ENCODE results near the gene PRKCE. TPM values are rescaled to one million over a fixed set of nuclear protein-coding genes. Genes with fewer than 3 reads are reported as not detected.

PRKCE gene
- polyA plus RNA-seq, 1 of the 3 experiments (the other 2 are of a cell fraction), result 16.3 TPM

DNA sequence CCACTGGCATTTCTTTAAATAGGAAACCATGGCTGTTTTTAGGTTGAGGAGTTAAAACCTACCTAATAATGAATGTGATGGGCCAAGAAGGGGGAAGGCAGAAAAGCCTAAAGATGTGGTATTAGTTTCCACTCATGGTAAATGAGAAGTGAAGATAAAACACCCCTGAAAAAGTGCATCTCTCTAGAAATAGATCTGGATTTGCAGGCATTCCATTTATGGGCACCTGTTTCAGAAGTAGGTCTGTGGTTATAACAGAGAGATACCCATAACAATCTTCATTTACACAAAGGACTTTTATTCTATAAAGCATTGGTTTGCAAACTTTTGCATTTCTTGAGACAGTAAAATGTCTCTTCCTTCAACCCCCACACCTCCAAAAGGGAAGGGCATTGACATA, 62.1 kb downstream of the PRKCE start:
- H4K20me1 ChIP-seq (ENCODE audit: insufficient read depth), result 0 out of 2 replicates have a peak, but pooled peaks cover 4% of the 10 kb centered on the region
- POLR2A ChIA-PET, result no interaction called here
- H3F3A ChIP-seq (replicated peaks; ENCODE audit: insufficient read depth), result no peaks in the 10 kb centered on the region

DNA sequence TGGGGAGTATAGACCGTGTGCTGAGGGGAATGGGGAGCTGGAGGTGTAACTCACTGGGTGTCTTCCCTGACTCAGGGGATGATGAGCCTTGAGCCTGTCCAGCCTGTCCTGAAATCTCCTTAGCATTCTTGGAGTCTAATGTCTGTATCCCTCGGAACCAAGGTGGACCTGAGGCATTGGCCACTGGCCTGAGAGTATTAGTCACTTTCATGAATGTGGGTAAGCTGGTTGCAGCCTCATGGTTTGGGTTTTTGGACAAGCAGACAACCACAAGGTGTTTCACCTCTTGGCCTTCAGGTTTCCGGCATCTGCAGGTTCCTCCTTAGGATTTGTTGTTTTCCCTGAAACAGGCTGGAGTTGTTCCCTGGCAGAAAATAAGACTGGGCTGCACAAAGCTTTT, 63.2 kb downstream of the PRKCE start:
- H3K4me3 ChIP-seq (ENCODE audit: low read depth in 2 of 2, low read length in 1 of 2), result no peak overlapping the region
- H3K4me2 ChIP-seq, result no peak overlapping the region
- H4K20me1 ChIP-seq (ENCODE audit: insufficient read depth), result 0 out of 2 replicates have a peak, but pooled peaks cover 4% of the 10 kb centered on the region
- H3K9me3 ChIP-seq, result no peaks in the 10 kb centered on the region
- 94% methylated on average over 3 of the region's 3 CpGs for WGBS (ENCODE audit: low lambda C conversion rate)
- no peaks in the 10 kb centered on the region for H3K79me2 ChIP-seq (ENCODE audit: insufficient read depth)
- no peak overlapping the region for H2AFZ ChIP-seq (ENCODE audit: low read depth)
- no peaks in the 10 kb centered on the region for H3K27me3 ChIP-seq (ENCODE audit: insufficient read depth)
- no peak overlapping the region for H3K27ac ChIP-seq (ENCODE audit: low read depth in 2 of 2, low read length in 1 of 2)
- H3K36me3 ChIP-seq (replicated peaks in 1 of 2; ENCODE audit: control insufficient read depth in 1 of 2, insufficient read depth in 2 of 2, low read length in 1 of 2), result no peaks in the 10 kb centered on the region
- H3K9ac ChIP-seq, result no peak overlapping the region
- DNase-seq, result no peak
- H3K9me2 ChIP-seq, result no peaks in the 10 kb centered on the region
- CTCF ChIA-PET, result no interaction called here
- POLR2A ChIA-PET, result no interaction called here
- peaks cover 0 to 17% of the 10 kb centered on the region in 2 experiments; a peak in 1 of 4 replicates for H3K4me1 ChIP-seq (ENCODE audit: control insufficient read depth in 1 of 2, insufficient read depth in 2 of 2, low read depth in 1 of 2, low read length in 1 of 2)
- H3F3A ChIP-seq (replicated peaks; ENCODE audit: insufficient read depth), result no peaks in the 10 kb centered on the region
- TF ChIP-seq ELF1 (IDR thresholded peaks at IDR 0.05) (no peak), FOXM1 (IDR thresholded peaks at IDR 0.05; ENCODE audit: low read depth) (no peak), YY1 (IDR thresholded peaks at IDR 0.05; ENCODE audit: low read depth) (no peak), RFX5 (IDR thresholded peaks at IDR 0.05; ENCODE audit: low read length) (no peak), RCOR1 (IDR thresholded peaks at IDR 0.05; ENCODE audit: low read length) (no peak), MEF2A (IDR thresholded peaks at IDR 0.05; ENCODE audit: borderline replicate concordance, low read depth) (no peak), CHD2 (IDR thresholded peaks at IDR 0.05; ENCODE audit: low read length, partially characterized antibody) (no peak), NFIC (IDR thresholded peaks at IDR 0.05; ENCODE audit: borderline replicate concordance) (no peak)
- TF ChIP-seq, protein P1, sequence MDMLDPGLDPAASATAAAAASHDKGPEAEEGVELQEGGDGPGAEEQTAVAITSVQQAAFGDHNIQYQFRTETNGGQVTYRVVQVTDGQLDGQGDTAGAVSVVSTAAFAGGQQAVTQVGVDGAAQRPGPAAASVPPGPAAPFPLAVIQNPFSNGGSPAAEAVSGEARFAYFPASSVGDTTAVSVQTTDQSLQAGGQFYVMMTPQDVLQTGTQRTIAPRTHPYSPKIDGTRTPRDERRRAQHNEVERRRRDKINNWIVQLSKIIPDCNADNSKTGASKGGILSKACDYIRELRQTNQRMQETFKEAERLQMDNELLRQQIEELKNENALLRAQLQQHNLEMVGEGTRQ (IDR thresholded peaks at IDR 0.05; ENCODE audit: borderline replicate concordance, low read depth, low read length), result no peak
- TF ChIP-seq, protein P2, sequence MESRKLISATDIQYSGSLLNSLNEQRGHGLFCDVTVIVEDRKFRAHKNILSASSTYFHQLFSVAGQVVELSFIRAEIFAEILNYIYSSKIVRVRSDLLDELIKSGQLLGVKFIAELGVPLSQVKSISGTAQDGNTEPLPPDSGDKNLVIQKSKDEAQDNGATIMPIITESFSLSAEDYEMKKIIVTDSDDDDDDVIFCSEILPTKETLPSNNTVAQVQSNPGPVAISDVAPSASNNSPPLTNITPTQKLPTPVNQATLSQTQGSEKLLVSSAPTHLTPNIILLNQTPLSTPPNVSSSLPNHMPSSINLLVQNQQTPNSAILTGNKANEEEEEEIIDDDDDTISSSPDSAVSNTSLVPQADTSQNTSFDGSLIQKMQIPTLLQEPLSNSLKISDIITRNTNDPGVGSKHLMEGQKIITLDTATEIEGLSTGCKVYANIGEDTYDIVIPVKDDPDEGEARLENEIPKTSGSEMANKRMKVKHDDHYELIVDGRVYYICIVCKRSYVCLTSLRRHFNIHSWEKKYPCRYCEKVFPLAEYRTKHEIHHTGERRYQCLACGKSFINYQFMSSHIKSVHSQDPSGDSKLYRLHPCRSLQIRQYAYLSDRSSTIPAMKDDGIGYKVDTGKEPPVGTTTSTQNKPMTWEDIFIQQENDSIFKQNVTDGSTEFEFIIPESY (IDR thresholded peaks at IDR 0.05; ENCODE audit: borderline replicate concordance, low read depth), result no peak
- TF ChIP-seq, protein P3, sequence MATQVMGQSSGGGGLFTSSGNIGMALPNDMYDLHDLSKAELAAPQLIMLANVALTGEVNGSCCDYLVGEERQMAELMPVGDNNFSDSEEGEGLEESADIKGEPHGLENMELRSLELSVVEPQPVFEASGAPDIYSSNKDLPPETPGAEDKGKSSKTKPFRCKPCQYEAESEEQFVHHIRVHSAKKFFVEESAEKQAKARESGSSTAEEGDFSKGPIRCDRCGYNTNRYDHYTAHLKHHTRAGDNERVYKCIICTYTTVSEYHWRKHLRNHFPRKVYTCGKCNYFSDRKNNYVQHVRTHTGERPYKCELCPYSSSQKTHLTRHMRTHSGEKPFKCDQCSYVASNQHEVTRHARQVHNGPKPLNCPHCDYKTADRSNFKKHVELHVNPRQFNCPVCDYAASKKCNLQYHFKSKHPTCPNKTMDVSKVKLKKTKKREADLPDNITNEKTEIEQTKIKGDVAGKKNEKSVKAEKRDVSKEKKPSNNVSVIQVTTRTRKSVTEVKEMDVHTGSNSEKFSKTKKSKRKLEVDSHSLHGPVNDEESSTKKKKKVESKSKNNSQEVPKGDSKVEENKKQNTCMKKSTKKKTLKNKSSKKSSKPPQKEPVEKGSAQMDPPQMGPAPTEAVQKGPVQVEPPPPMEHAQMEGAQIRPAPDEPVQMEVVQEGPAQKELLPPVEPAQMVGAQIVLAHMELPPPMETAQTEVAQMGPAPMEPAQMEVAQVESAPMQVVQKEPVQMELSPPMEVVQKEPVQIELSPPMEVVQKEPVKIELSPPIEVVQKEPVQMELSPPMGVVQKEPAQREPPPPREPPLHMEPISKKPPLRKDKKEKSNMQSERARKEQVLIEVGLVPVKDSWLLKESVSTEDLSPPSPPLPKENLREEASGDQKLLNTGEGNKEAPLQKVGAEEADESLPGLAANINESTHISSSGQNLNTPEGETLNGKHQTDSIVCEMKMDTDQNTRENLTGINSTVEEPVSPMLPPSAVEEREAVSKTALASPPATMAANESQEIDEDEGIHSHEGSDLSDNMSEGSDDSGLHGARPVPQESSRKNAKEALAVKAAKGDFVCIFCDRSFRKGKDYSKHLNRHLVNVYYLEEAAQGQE (IDR thresholded peaks at IDR 0.05; ENCODE audit: low read depth, low read length), result no peak

More for the DNA sequence above, 62.1 kb downstream of the PRKCE start:
- no peaks in the 10 kb centered on the region for H3K9me3 ChIP-seq
- no peak overlapping the region for H3K4me3 ChIP-seq (ENCODE audit: low read depth in 2 of 2, low read length in 1 of 2)
- H2AFZ ChIP-seq (ENCODE audit: low read depth), result no peak overlapping the region
- TF ChIP-seq RXRA (IDR thresholded peaks at IDR 0.05; ENCODE audit: borderline replicate concordance, low read depth) (no peak), RFX5 (IDR thresholded peaks at IDR 0.05; ENCODE audit: low read length) (no peak), FOXJ3 (CRISPR knock-in tag; IDR thresholded peaks at IDR 0.05) (no peak), SMC3 (IDR thresholded peaks at IDR 0.05; ENCODE audit: low read depth, low read length) (no peak), FOSL2 (IDR thresholded peaks at IDR 0.05; ENCODE audit: borderline replicate concordance, low read depth) (no peak), MXI1 (IDR thresholded peaks at IDR 0.05; ENCODE audit: low read depth, low read length) (no peak), CHD2 (IDR thresholded peaks at IDR 0.05; ENCODE audit: low read length, partially characterized antibody) (no peak), GATA2 (CRISPR knock-in tag; IDR thresholded peaks at IDR 0.05) (no peak)
- TF ChIP-seq, protein P2 (IDR thresholded peaks at IDR 0.05; ENCODE audit: borderline replicate concordance, low read depth), result no peak
- TF ChIP-seq, protein P4, sequence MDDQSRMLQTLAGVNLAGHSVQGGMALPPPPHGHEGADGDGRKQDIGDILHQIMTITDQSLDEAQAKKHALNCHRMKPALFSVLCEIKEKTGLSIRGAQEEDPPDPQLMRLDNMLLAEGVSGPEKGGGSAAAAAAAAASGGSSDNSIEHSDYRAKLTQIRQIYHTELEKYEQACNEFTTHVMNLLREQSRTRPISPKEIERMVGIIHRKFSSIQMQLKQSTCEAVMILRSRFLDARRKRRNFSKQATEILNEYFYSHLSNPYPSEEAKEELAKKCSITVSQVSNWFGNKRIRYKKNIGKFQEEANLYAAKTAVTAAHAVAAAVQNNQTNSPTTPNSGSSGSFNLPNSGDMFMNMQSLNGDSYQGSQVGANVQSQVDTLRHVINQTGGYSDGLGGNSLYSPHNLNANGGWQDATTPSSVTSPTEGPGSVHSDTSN (IDR thresholded peaks at IDR 0.05), result no peak
- TF ChIP-seq, protein P5, sequence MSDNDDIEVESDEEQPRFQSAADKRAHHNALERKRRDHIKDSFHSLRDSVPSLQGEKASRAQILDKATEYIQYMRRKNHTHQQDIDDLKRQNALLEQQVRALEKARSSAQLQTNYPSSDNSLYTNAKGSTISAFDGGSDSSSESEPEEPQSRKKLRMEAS (IDR thresholded peaks at IDR 0.05; ENCODE audit: low read depth), result no peak
- no peak overlapping the region for H3K27ac ChIP-seq (ENCODE audit: low read depth in 2 of 2, low read length in 1 of 2)
- H3K36me3 ChIP-seq (replicated peaks in 1 of 2; ENCODE audit: control insufficient read depth in 1 of 2, insufficient read depth in 2 of 2, low read length in 1 of 2), result no peaks in the 10 kb centered on the region
- no peak for DNase-seq
- no peak overlapping the region for H3K9ac ChIP-seq
- H3K4me2 ChIP-seq, result no peak overlapping the region
- CTCF ChIA-PET, result interaction anchor here (0.7 to 1.7 kb wide), 2 partner anchors 10 to 17 kb away, joined by 3 to 5 read pairs; no protein-coding TSS in a partner anchor
- no peaks in the 10 kb centered on the region for H3K79me2 ChIP-seq (ENCODE audit: insufficient read depth)
- peaks cover 0 to 17% of the 10 kb centered on the region in 2 experiments; a peak in 1 of 4 replicates for H3K4me1 ChIP-seq (ENCODE audit: control insufficient read depth in 1 of 2, insufficient read depth in 2 of 2, low read depth in 1 of 2, low read length in 1 of 2)
- H3K9me2 ChIP-seq, result no peaks in the 10 kb centered on the region
- no peaks in the 10 kb centered on the region for H3K27me3 ChIP-seq (ENCODE audit: insufficient read depth)

All from SK-N-SH (cell line).